ENCODE measurements around the gene STARD3.

STARD3 gene

DNA sequence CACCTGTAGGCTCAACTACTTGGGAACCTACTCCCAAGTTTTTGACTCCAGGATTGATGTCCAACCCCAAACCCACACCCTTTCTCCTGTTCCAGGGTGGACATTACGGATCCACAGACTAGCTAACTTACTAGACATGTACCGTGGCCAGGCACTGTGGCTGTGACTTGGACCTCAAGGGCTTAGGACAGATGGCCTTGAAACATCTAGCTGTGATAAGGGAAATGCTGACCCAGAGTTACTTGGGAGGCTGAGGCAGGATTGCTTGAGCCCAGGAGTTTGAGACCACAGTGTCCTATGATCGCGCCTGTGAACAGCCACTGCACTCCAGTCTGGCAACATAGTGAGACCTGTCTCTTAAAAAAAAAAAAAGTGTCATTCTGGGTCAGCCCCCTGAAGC is 4.2 kb downstream of the STARD3 start:
- DNase-seq (ENCODE audit: low read depth): no peak
- TF ChIP-seq, protein P1, sequence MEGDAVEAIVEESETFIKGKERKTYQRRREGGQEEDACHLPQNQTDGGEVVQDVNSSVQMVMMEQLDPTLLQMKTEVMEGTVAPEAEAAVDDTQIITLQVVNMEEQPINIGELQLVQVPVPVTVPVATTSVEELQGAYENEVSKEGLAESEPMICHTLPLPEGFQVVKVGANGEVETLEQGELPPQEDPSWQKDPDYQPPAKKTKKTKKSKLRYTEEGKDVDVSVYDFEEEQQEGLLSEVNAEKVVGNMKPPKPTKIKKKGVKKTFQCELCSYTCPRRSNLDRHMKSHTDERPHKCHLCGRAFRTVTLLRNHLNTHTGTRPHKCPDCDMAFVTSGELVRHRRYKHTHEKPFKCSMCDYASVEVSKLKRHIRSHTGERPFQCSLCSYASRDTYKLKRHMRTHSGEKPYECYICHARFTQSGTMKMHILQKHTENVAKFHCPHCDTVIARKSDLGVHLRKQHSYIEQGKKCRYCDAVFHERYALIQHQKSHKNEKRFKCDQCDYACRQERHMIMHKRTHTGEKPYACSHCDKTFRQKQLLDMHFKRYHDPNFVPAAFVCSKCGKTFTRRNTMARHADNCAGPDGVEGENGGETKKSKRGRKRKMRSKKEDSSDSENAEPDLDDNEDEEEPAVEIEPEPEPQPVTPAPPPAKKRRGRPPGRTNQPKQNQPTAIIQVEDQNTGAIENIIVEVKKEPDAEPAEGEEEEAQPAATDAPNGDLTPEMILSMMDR (conservative IDR thresholded peaks at IDR 0.05; ENCODE audit: low read depth, low read length): no peak
- H3K4me3 ChIP-seq (ENCODE audit: low read length): no peak overlapping the region

DNA sequence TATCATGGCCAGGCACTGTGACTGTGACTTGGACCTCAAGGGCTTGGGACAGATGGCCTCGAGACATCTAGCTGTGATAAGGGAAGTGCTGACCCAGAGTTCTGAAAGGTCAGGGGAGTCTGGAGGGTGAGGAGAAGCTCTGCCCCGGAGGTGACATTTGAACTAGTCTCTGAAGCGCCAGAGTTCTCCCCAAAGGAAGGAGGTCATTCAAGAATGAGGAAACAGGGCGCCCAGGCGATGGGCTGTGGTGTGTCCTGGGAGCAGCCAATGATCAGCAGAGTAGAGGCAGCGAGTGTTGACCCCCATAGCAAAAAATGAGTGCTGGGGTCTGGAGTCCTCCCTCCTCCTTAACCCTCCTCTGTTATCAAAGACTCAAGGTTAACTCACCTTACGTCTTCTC is 4.9 kb downstream of the STARD3 start:
- no peak for DNase-seq (ENCODE audit: low read depth)
- H3K4me3 ChIP-seq (ENCODE audit: low read length): no peak overlapping the region
- TF ChIP-seq, protein P1 (conservative IDR thresholded peaks at IDR 0.05; ENCODE audit: low read depth, low read length): no peak

DNA sequence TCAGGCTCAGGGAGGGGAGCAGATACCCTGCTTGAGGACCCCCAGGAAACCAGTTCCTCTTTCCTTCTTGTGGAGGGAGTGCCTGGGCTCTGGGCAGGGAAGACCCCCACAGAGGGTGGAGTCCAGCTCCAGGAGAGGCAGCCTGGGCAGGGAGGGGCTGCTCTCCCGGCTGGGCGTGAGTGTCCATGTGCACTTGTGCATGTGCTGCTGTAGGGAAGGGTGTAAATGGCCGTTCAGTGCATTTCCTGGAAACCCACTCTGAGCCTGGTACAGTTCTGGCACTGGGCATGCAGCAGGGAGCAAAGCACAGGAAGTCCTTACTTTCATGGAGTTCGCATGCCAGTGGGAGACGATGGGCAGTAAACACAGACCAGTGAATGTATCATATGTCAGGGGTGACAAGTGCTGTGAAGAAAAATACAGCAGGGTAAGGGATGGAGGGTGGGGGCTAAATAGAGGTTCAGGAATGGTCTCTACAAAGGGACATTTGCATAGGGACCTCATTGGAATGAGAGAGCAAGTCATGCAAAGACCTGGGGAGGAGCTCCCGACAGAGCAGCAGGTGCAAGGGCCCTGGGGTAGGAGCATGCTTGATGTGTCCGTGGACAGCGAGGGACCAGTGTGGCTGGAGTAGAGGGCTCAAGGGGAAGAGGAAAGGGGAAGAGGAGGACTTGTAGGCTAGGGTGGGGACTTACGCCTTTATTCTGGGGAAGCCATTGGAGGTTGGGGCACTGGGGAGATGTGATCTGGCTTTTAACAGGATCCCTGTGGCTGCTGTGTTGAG is 5.5 kb downstream of the STARD3 start:
- TF ChIP-seq, protein P1 (conservative IDR thresholded peaks at IDR 0.05; ENCODE audit: low read depth, low read length): no peak
- no peak for DNase-seq (ENCODE audit: low read depth)
- H3K4me3 ChIP-seq (ENCODE audit: low read length): no peak overlapping the region

DNA sequence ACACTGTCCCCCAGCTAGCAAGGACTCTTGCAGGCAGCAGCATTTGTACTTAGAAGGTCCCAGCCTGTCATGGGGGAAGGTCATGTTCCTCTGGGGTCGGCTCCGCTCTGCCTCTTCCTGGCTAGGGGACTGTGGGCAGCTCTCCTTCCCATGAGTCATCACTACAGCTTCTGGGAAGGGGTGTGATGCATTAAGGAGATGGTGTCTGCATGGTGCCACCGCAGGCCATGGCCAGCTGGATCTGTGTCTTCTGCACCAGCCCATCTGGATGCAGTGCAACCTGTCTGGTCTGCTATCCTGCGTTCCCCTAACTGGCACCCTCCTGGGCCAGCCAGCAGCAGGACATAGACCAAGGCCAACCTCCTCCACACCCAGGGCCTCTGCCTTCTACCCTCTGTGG is 6.3 kb downstream of the STARD3 start:
- DNase-seq (ENCODE audit: low read depth): no peak
- TF ChIP-seq, protein P1 (conservative IDR thresholded peaks at IDR 0.05; ENCODE audit: low read depth, low read length): no peak
- H3K4me3 ChIP-seq (ENCODE audit: low read length): no peak overlapping the region

DNA sequence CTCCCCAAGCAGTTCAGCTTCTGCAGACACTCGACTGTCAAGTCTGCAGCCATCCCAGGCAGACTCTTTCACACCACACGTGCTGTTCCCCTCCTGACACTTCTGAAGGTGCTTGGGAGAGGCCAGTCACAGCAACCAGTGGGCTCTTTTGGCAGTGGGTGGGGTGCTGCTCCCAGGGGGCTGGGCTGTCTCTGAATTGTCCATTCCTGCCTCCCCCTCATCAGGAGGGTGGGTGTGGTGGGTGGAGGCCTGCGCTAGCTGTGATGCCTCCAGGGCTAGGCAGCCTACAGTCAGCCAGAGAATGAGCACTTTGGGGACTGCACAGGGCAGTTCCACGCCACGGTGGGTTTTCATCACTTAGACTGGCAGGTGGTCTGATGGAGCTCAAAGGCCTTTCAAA is 10.3 kb downstream of the STARD3 start:
- DNase-seq (ENCODE audit: low read depth): no peak
- H3K4me3 ChIP-seq (ENCODE audit: low read length): no peak overlapping the region
- TF ChIP-seq, protein P1 (conservative IDR thresholded peaks at IDR 0.05; ENCODE audit: low read depth, low read length): no peak

DNA sequence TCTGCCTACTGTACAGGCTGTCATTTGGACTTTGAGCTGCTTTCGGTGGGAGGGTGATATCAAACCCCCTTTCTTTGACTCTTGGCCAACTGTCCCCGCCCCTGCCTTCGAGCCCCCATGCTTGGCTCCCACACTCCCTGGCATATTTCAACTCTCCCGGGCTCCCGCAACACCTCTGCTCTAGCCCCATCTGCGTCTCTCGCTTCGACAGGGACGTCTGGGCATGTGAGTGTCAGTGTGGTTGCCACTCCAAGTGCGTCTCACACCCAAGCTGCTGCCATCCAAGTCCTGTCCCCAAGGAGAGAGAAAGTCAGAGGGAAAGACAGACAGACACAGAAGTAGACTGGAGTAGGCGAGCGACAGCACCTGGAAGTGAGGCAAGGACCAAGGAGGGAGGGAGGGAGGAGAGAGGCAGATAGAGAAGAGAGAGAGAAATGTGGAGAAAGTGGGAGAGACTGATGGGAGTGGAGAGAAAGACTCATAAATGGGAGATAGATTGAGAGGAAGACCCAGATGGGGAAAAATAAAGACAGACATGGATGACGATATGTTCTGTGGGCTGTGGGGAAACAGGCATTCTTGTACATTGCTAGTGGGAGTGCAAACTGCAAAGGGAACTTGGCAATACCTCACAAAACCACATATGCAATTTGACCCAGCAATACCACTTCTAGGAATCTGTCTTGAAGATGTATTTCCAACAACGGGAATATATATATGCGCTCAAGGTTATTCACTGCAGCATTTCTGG is 11.8 kb downstream of the STARD3 start:
- TF ChIP-seq, protein P1 (conservative IDR thresholded peaks at IDR 0.05; ENCODE audit: low read depth, low read length): no peak
- no peak for DNase-seq (ENCODE audit: low read depth)
- no peak overlapping the region for H3K4me3 ChIP-seq (ENCODE audit: low read length)
